GM19395 (cell line): ENCODE data around the gene OAS3.
"Not testable (repeated sequence)": the region's sequence is repeated elsewhere in the genome, so short reads cannot be mapped to it uniquely, and the experiment has no call there.

Experiments
- ATAC-seq: cut with Tn5 transposase; IDR thresholded peaks from one replicate; pipeline ENCODE4 v1.9.1; 2021; ENCODE audit warnings: mild to moderate bottlenecking, moderate library complexity; ENCODE audit not compliant: unreplicated experiment

Gene OAS3

GRCh38 chr12:112937741-112938719 is at the start of gene OAS3:
OAS3 (plus strand) TSS chr12:112938474; CDS start chr12:112938531, 57 bp downstream.
- ATAC-seq, result peak; percentile 50

- ATAC-seq, result no peak
Observed at GRCh38 chr12:112891093-112892024, 46.9 kb upstream of the OAS3 start.

GRCh38 chr12:112892856-112893255 is 45.4 kb upstream of the OAS3 start:
- no peak for ATAC-seq

- ATAC-seq, result no peak
Observed at GRCh38 chr12:112894128-112894527, 44.1 kb upstream of the OAS3 start.

- no peak for ATAC-seq
Observed at GRCh38 chr12:112898380-112898779, 39.9 kb upstream of the OAS3 start.

- no peak for ATAC-seq
Observed at GRCh38 chr12:112900298-112901145, 37.8 kb upstream of the OAS3 start.

GRCh38 chr12:112901271-112901670 is 37.0 kb upstream of the OAS3 start:
- ATAC-seq, result no peak

- no peak for ATAC-seq
Observed at GRCh38 chr12:112904571-112904970, 33.7 kb upstream of the OAS3 start.

- ATAC-seq, result no peak
Observed at GRCh38 chr12:112905451-112906089, 32.7 kb upstream of the OAS3 start.

GRCh38 chr12:112906712-112907414 is 31.4 kb upstream of the OAS3 start, which contains the start of gene OAS1:
OAS1 (plus strand) TSS chr12:112906962; CDS start chr12:112907040, 78 bp downstream.
- peak; percentile 81 for ATAC-seq

GRCh38 chr12:112907415-112908157 is 30.7 kb upstream of the OAS3 start:
- ATAC-seq, result peak; percentile 54

- ATAC-seq, result no peak
Observed at GRCh38 chr12:112908548-112908947, 29.7 kb upstream of the OAS3 start.

GRCh38 chr12:112909693-112910092 is 28.6 kb upstream of the OAS3 start:
- no peak for ATAC-seq

GRCh38 chr12:112913038-112913688 is 25.1 kb upstream of the OAS3 start:
- ATAC-seq, result no peak

GRCh38 chr12:112913888-112914287 is 24.4 kb upstream of the OAS3 start:
- not testable (repeated sequence) for ATAC-seq

GRCh38 chr12:112916270-112916669 is 22.0 kb upstream of the OAS3 start:
- no peak for ATAC-seq

- no peak for ATAC-seq
Observed at GRCh38 chr12:112919121-112919520, 19.2 kb upstream of the OAS3 start.

- ATAC-seq, result peak; percentile 82
Observed at GRCh38 chr12:112924986-112925385, 13.3 kb upstream of the OAS3 start.
